ENCODE data around the gene C9orf43. TPM values are rescaled to one million over a fixed set of nuclear protein-coding genes. Genes with fewer than 3 reads are reported as not detected.
"Not testable (repeated sequence)": the region's sequence is repeated elsewhere in the genome, so short reads cannot be mapped to it uniquely, and the experiment has no call there.

Gene C9orf43
- total RNA-seq, 1 donor from 2014 or later: 1.3 TPM

- H3K4me3 Mint-ChIP-seq; H3K27me3 Mint-ChIP-seq (ENCODE audit: insufficient read depth, low read depth); H3K9me3 Mint-ChIP-seq; H3K36me3 Mint-ChIP-seq; H2AFZ ChIP-seq (replicated peaks); H3K27me3 ChIP-seq; H3K4me3 ChIP-seq; H3K79me2 ChIP-seq (ENCODE audit: low read depth); H4K20me1 ChIP-seq (ENCODE audit: low read depth); H3K27ac Mint-ChIP-seq; H3K9me3 ChIP-seq (ENCODE audit: low read depth); H3K4me2 ChIP-seq; H3K36me3 ChIP-seq; H3K4me1 ChIP-seq; H3K27ac ChIP-seq; DNase-seq (ENCODE audit: low spot score); H3K9ac ChIP-seq: not testable (repeated sequence)
- peaks cover 11% of the 10 kb centered on the region for H3K4me1 Mint-ChIP-seq
- H3F3A ChIP-seq (ENCODE audit: low read depth): peaks cover 11% of the 10 kb centered on the region
These were observed 30.7 kb upstream of the C9orf43 start for GRCh38 chr9:113379829-113380210.

GRCh38 chr9:113380869-113381378 lies 29.6 kb upstream of the C9orf43 start:
- Histone ChIP-seq H4K20me1 (ENCODE audit: low read depth) (no peaks in the 10 kb centered on the region), H3K27ac (no peak overlapping the region), H3F3A (ENCODE audit: low read depth) (peaks cover 11% of the 10 kb centered on the region), H3K4me1 (peaks cover 3% of the 10 kb centered on the region), H3K4me2 (no peak overlapping the region), H3K9me3 (ENCODE audit: low read depth) (no peaks in the 10 kb centered on the region), H3K79me2 (ENCODE audit: low read depth) (no peaks in the 10 kb centered on the region), H3K27me3 (no peaks in the 10 kb centered on the region), H2AFZ (replicated peaks) (no peak overlapping the region), H3K36me3 (no peaks in the 10 kb centered on the region), H3K9ac (no peak overlapping the region), H3K4me3 (no peak overlapping the region)
- H3K27ac Mint-ChIP-seq: no peak overlapping the region
- no peaks in the 10 kb centered on the region for H3K36me3 Mint-ChIP-seq
- TF ChIP-seq EZH2phosphoT487 (IDR thresholded peaks at IDR 0.05): no peak
- no peak for TF ChIP-seq EZH2 (IDR thresholded peaks at IDR 0.05)
- no peak for TF ChIP-seq CTCF (IDR thresholded peaks at IDR 0.05)
- H3K27me3 Mint-ChIP-seq (ENCODE audit: insufficient read depth, low read depth): peaks cover 2% of the 10 kb centered on the region
- H3K4me1 Mint-ChIP-seq: peaks cover 5% of the 10 kb centered on the region
- no peaks in the 10 kb centered on the region for H3K9me3 Mint-ChIP-seq
- H3K4me3 Mint-ChIP-seq: no peak overlapping the region
- no peak for DNase-seq (ENCODE audit: low spot score)

- H3K9me3 Mint-ChIP-seq; H3K4me1 Mint-ChIP-seq; H3K36me3 ChIP-seq; H3K27ac ChIP-seq; H3K4me3 Mint-ChIP-seq; H3K27me3 ChIP-seq; H3F3A ChIP-seq (ENCODE audit: low read depth); H3K27ac Mint-ChIP-seq; H3K4me2 ChIP-seq; H3K9ac ChIP-seq; H3K79me2 ChIP-seq (ENCODE audit: low read depth); H2AFZ ChIP-seq (replicated peaks); H4K20me1 ChIP-seq (ENCODE audit: low read depth); H3K9me3 ChIP-seq (ENCODE audit: low read depth); H3K4me3 ChIP-seq; H3K27me3 Mint-ChIP-seq (ENCODE audit: insufficient read depth, low read depth); DNase-seq (ENCODE audit: low spot score); H3K36me3 Mint-ChIP-seq; H3K4me1 ChIP-seq: not testable (repeated sequence)
These were observed 29.1 kb upstream of the C9orf43 start for GRCh38 chr9:113381441-113381840.

GRCh38 chr9:113381909-113382411 lies 28.6 kb upstream of the C9orf43 start:
- TF ChIP-seq CTCF (IDR thresholded peaks at IDR 0.05) (no peak), EZH2 (IDR thresholded peaks at IDR 0.05) (no peak), EZH2phosphoT487 (IDR thresholded peaks at IDR 0.05) (no peak)
- peaks cover 3% of the 10 kb centered on the region for H3K4me1 ChIP-seq
- no peaks in the 10 kb centered on the region for H4K20me1 ChIP-seq (ENCODE audit: low read depth)
- no peak overlapping the region for H3K4me2 ChIP-seq
- H3K27ac ChIP-seq: no peak overlapping the region
- DNase-seq (ENCODE audit: low spot score): no peak
- no peaks in the 10 kb centered on the region for H3K9me3 ChIP-seq (ENCODE audit: low read depth)
- H3K27me3 Mint-ChIP-seq (ENCODE audit: insufficient read depth, low read depth): peaks cover 5% of the 10 kb centered on the region
- H3K4me1 Mint-ChIP-seq: peaks cover 5% of the 10 kb centered on the region
- H3K4me3 Mint-ChIP-seq: no peak overlapping the region
- no peak overlapping the region for H3K9ac ChIP-seq
- no peak overlapping the region for H3K4me3 ChIP-seq
- no peaks in the 10 kb centered on the region for H3K79me2 ChIP-seq (ENCODE audit: low read depth)
- H3F3A ChIP-seq (ENCODE audit: low read depth): peaks cover 6% of the 10 kb centered on the region
- no peak overlapping the region for H3K27ac Mint-ChIP-seq
- H3K9me3 Mint-ChIP-seq: no peaks in the 10 kb centered on the region
- no peaks in the 10 kb centered on the region for H3K27me3 ChIP-seq
- H3K36me3 ChIP-seq: no peaks in the 10 kb centered on the region
- peaks cover 6% of the 10 kb centered on the region for H3K36me3 Mint-ChIP-seq
- no peak overlapping the region for H2AFZ ChIP-seq (replicated peaks)
